ENCODE data around the gene IGFBPL1. TPM values are rescaled to one million over a fixed set of nuclear protein-coding genes. Genes with fewer than 3 reads are reported as not detected.

Gene IGFBPL1
- total RNA-seq, 4 donors from 2014 or later, result not detected

- H3K9me3 ChIP-seq, result no peaks in the 10 kb centered on the region
- no peaks in the 10 kb centered on the region for H3K27me3 ChIP-seq
- H3K36me3 ChIP-seq, result no peaks in the 10 kb centered on the region
- in situ Hi-C loops (cut with MboI; ENCODE audit: low pct_ligation_motif_present in 1 of 4, low pct_unique_long_range_greater_than_20kb in 1 of 4, low sequenced_read_pairs in 3 of 4) (no loop called here), intact Hi-C loops (cut with DNase I; ENCODE audit: low total_unique reads) (no loop called here)
- 66 to 85% methylated on average over 2 of the region's 2 CpGs for WGBS, 2 donors (ENCODE audit: low coverage in 1 of 2)
- DNase-seq, result no peak
- no peak overlapping the region for H3K27ac ChIP-seq
- TF ChIP-seq CTCF (IDR thresholded peaks at IDR 0.05) (no peak), EP300 (IDR thresholded peaks at IDR 0.05; ENCODE audit: low read depth) (no peak), POLR2A (IDR thresholded peaks at IDR 0.05) (no peak), POLR2AphosphoS5 (IDR thresholded peaks at IDR 0.05) (no peak)
- H3K4me1 ChIP-seq, result peaks cover 0 to 10% (median 4%) of the 10 kb centered on the region in 4 donors
- H3K4me3 ChIP-seq, result no peak overlapping the region
Observed at GRCh38 chr9:38435521-38435920, 11.3 kb upstream of the IGFBPL1 start.

DNA sequence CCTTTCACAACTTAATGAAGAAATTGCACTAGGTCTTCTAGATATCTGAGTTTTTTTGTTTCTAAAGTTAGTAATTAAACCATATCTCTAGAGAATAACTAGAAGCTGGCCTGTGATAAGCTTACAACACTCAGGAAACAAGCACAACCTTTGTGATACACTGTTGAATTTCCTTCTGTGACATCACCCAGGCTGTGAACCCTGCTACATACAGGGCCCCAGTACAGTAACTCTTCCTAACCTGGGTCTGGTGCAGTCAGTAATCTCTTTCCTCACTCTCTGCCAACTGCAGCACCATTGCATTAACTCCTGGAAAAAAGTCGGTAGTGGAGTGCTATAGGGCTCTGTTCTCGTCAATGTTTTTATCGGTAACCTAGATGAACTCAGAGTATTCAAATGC, 10.6 kb upstream of the IGFBPL1 start:
- no peaks in the 10 kb centered on the region for H3K27me3 ChIP-seq
- no peak for DNase-seq
- no peaks in the 10 kb centered on the region for H3K9me3 ChIP-seq
- no peaks in the 10 kb centered on the region for H3K36me3 ChIP-seq
- H3K4me1 ChIP-seq, result peaks cover 0 to 10% (median 4%) of the 10 kb centered on the region in 4 donors
- TF ChIP-seq EP300 (IDR thresholded peaks at IDR 0.05; ENCODE audit: low read depth) (no peak), POLR2AphosphoS5 (IDR thresholded peaks at IDR 0.05) (no peak), CTCF (IDR thresholded peaks at IDR 0.05) (no peak), POLR2A (IDR thresholded peaks at IDR 0.05) (no peak)
- no peak overlapping the region for H3K27ac ChIP-seq
- WGBS, 2 donors (ENCODE audit: low coverage in 1 of 2), result 62 to 63% methylated on average over 3 of the region's 3 CpGs
- intact Hi-C loops (cut with DNase I; ENCODE audit: low total_unique reads) (no loop called here), in situ Hi-C loops (cut with MboI; ENCODE audit: low pct_ligation_motif_present in 1 of 4, low pct_unique_long_range_greater_than_20kb in 1 of 4, low sequenced_read_pairs in 3 of 4) (no loop called here)
- H3K4me3 ChIP-seq, result no peak overlapping the region

GRCh38 chr9:38434365-38434764, 10.1 kb upstream of the IGFBPL1 start:
- 46 to 47% methylated on average over 3 of the region's 3 CpGs for WGBS, 2 donors (ENCODE audit: low coverage in 1 of 2)
- Histone ChIP-seq H3K9me3 (no peaks in the 10 kb centered on the region), H3K4me1 (peaks cover 0 to 10% (median 4%) of the 10 kb centered on the region in 4 donors), H3K27me3 (no peaks in the 10 kb centered on the region), H3K4me3 (no peak overlapping the region), H3K27ac (no peak overlapping the region), H3K36me3 (no peaks in the 10 kb centered on the region)
- intact Hi-C loops (cut with DNase I; ENCODE audit: low total_unique reads) (no loop called here), in situ Hi-C loops (cut with MboI; ENCODE audit: low pct_ligation_motif_present in 1 of 4, low pct_unique_long_range_greater_than_20kb in 1 of 4, low sequenced_read_pairs in 3 of 4) (no loop called here)
- DNase-seq, result no peak
- no peak for TF ChIP-seq CTCF (IDR thresholded peaks at IDR 0.05)
- TF ChIP-seq EP300 (IDR thresholded peaks at IDR 0.05; ENCODE audit: low read depth), result no peak
- TF ChIP-seq POLR2AphosphoS5 (IDR thresholded peaks at IDR 0.05), result no peak
- TF ChIP-seq POLR2A (IDR thresholded peaks at IDR 0.05), result no peak

- Histone ChIP-seq H3K27me3 (peaks cover 2% of the 10 kb centered on the region), H3K4me1 (peaks cover 0 to 10% (median 4%) of the 10 kb centered on the region in 4 donors), H3K36me3 (no peaks in the 10 kb centered on the region), H3K4me3 (no peak overlapping the region), H3K9me3 (no peaks in the 10 kb centered on the region), H3K27ac (no peak overlapping the region)
- intact Hi-C loops (cut with DNase I; ENCODE audit: low total_unique reads) (no loop called here), in situ Hi-C loops (cut with MboI; ENCODE audit: low pct_ligation_motif_present in 1 of 4, low pct_unique_long_range_greater_than_20kb in 1 of 4, low sequenced_read_pairs in 3 of 4) (no loop called here)
- no peak for TF ChIP-seq POLR2A (IDR thresholded peaks at IDR 0.05)
- TF ChIP-seq EP300 (IDR thresholded peaks at IDR 0.05; ENCODE audit: low read depth), result no peak
- TF ChIP-seq CTCF (IDR thresholded peaks at IDR 0.05), result peak; percentile 57 to 67 (median 61)
- 0 to 26% methylated on average over 1 to 3 of the region's 3 CpGs for WGBS, 2 donors (ENCODE audit: low coverage in 1 of 2)
- DNase-seq, result no peak
Observed at GRCh38 chr9:38432922-38433510, 8.8 kb upstream of the IGFBPL1 start.
